ENCODE data around the gene DPM2. TPM values are rescaled to one million over a fixed set of nuclear protein-coding genes. Genes with fewer than 3 reads are reported as not detected.

DPM2 gene
- total RNA-seq, 1 donor from 2014 or later = 36.8 TPM

DNA sequence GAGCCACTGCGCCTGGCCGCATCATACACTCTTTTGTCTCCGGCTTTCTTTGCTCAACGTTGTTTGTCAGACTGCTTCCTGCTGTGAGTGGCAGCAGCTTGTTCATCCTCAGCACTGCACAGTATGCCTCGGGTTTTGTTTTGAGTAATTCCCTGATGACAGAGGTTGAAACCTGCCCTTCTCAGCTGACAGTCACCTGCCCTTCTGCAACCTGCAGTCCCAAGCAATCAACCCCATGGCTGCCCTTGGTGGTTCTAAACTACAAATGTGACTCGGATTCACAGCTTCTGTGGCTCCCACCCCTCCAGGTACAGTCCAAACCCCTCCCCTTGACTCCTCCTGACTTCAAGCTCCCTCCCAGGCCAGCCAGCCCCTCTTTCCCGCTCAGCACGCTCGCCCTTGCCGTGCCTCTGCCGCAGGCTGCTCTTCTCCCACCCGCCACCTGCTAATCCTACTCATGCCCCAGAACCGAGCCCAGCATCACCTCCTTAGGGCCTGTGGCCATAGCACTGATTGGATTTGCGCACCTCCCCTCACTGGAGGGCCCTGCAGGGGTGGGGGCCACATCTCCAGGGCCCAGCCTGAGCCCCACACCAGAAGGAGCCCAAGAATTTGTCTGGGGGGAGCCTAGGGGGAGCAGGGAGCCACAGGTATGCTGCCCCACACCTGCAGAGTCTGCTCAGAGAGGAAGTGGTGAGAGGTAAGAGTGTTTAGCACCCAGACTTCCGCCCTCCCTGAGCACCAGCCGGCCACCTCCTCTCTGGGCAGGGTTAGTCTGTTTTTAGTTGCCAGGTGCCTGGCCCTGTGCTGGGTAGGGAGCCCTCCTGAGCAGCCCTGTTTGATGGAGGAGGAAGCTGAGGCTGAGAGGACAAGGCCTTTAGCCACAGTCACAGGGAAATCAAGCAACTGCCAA, 33.0 kb upstream of the DPM2 start:
- TF ChIP-seq CTCF (IDR thresholded peaks at IDR 0.05; ENCODE audit: unreplicated experiment) = no peak
- Mint-ChIP-seq H3K9me3 (no peaks in the 10 kb centered on the region), H3K4me3 (peak overlapping the region; percentile 15), H3K36me3 (no peaks in the 10 kb centered on the region), H3K4me1 (peaks cover 82% of the 10 kb centered on the region), H3K27me3 (ENCODE audit: low read depth) (no peaks in the 10 kb centered on the region), H3K27ac (peak overlapping the region; percentile 87)
- DNase-seq (ENCODE audit: low spot score in 2 of 2, unreplicated experiment in 2 of 2) = no peak

GRCh38 chr9:127968700-127969383, 31.2 kb upstream of the DPM2 start:
- H3K4me3 Mint-ChIP-seq = peak overlapping the region; percentile 7

DNA sequence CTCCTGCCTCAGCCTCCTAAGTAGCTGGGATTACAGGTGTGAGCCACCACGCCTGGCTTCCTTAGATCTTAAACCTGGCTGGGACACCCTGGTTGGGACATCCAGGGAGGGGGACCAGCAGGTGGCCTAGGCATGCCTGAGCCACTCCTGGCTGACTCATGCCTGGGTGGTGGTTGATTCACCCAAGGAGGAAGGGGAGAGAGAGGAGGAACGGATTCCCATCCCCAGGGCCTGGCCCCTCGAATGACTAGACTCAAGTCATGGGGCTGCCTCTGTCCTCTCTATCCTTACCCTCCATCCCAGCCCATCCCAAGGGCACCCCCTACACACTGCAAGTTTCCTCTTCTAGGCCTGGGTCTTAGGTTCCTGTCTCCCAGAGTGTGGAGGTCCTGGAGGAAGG, 30.4 kb upstream of the DPM2 start:
- TF ChIP-seq CTCF (IDR thresholded peaks at IDR 0.05; ENCODE audit: unreplicated experiment) = no peak
- Mint-ChIP-seq H3K9me3 (no peaks in the 10 kb centered on the region), H3K36me3 (no peaks in the 10 kb centered on the region), H3K27me3 (ENCODE audit: low read depth) (no peaks in the 10 kb centered on the region), H3K4me3 (no peak overlapping the region), H3K27ac (peak overlapping the region; percentile 87), H3K4me1 (peaks cover 87% of the 10 kb centered on the region)
- no peak for DNase-seq (ENCODE audit: low spot score in 2 of 2, unreplicated experiment in 2 of 2)

More at GRCh38 chr9:127968700-127969383, 31.2 kb upstream of the DPM2 start:
- Mint-ChIP-seq H3K9me3 (no peaks in the 10 kb centered on the region), H3K36me3 (no peaks in the 10 kb centered on the region), H3K4me1 (peaks cover 82% of the 10 kb centered on the region), H3K27ac (peak overlapping the region; percentile 87), H3K27me3 (ENCODE audit: low read depth) (no peaks in the 10 kb centered on the region)
- no peak for TF ChIP-seq CTCF (IDR thresholded peaks at IDR 0.05; ENCODE audit: unreplicated experiment)
- no peak for DNase-seq (ENCODE audit: low spot score in 2 of 2, unreplicated experiment in 2 of 2)

GRCh38 chr9:127967151-127967809, 29.6 kb upstream of the DPM2 start:
- no peaks in the 10 kb centered on the region for H3K27me3 Mint-ChIP-seq (ENCODE audit: low read depth)
- peak overlapping the region; percentile 98 for H3K27ac Mint-ChIP-seq
- no peak overlapping the region for H3K4me3 Mint-ChIP-seq
- no peaks in the 10 kb centered on the region for H3K9me3 Mint-ChIP-seq
- TF ChIP-seq CTCF (IDR thresholded peaks at IDR 0.05; ENCODE audit: unreplicated experiment) = no peak
- H3K4me1 Mint-ChIP-seq = peaks cover 91% of the 10 kb centered on the region
- no peak for DNase-seq (ENCODE audit: low spot score in 2 of 2, unreplicated experiment in 2 of 2)
- no peaks in the 10 kb centered on the region for H3K36me3 Mint-ChIP-seq

- H3K27me3 Mint-ChIP-seq (ENCODE audit: low read depth) = no peaks in the 10 kb centered on the region
- TF ChIP-seq CTCF (IDR thresholded peaks at IDR 0.05; ENCODE audit: unreplicated experiment) = no peak
- H3K36me3 Mint-ChIP-seq = no peaks in the 10 kb centered on the region
- no peak overlapping the region for H3K4me3 Mint-ChIP-seq
- no peaks in the 10 kb centered on the region for H3K9me3 Mint-ChIP-seq
- peaks cover 85% of the 10 kb centered on the region for H3K4me1 Mint-ChIP-seq
- peak overlapping the region; percentile 98 for H3K27ac Mint-ChIP-seq
- DNase-seq (ENCODE audit: low spot score in 2 of 2, unreplicated experiment in 2 of 2) = no peak
These were observed 28.9 kb upstream of the DPM2 start for GRCh38 chr9:127966416-127967150.
